GM23338 (cell line): ENCODE measurements around the gene EEF1G. TPM values are rescaled to one million over a fixed set of nuclear protein-coding genes. Genes with fewer than 3 reads are reported as not detected.

Source experiments
- ATAC-seq: fragments of 200-7000 bp; cut with Tn5 transposase; 3 replicates; pipeline ENCODE4 v1.9.1; 2020
- DNase-seq: peaks from one replicate; pipeline ENCODE4 v3.0.0-alpha.2; 2015; ENCODE audit warnings: low spot score
- H2AFZ ChIP-seq: fragments of 200-600 bp; sonication (generic); 2 replicates; pipeline ENCODE4 v1.8.0; 2016; ENCODE audit warnings: antibody characterized with exemption, mild to moderate bottlenecking, moderate library complexity
- H3F3A ChIP-seq: fragments of 200-600 bp; sonication (generic); replicated peaks from 2 replicates; pipeline ENCODE4 v1.8.0; 2017; ENCODE audit warnings: antibody characterized with exemption, mixed run types, low read depth
- H3K27ac ChIP-seq: fragments of 200-600 bp; sonication (generic); 2 replicates; pipeline ENCODE4 v1.6.1; 2016; ENCODE audit warnings: low read depth
- H3K27me3 ChIP-seq: fragments of 200-600 bp; sonication (generic); 2 replicates; pipeline ENCODE4 v1.8.0; 2016; ENCODE audit warnings: mild to moderate bottlenecking, mixed run types, moderate library complexity; ENCODE audit not compliant: insufficient read depth
- H3K36me3 ChIP-seq: fragments of 200-600 bp; sonication (generic); 2 replicates; pipeline ENCODE4 v1.8.0; 2016; ENCODE audit warnings: mild to moderate bottlenecking; ENCODE audit not compliant: insufficient read depth
- H3K4me1 ChIP-seq: fragments of 200-600 bp; sonication (generic); 2 replicates; pipeline ENCODE4 v1.8.0; 2016; ENCODE audit warnings: mild to moderate bottlenecking, moderate library complexity; ENCODE audit not compliant: insufficient read depth
- H3K4me2 ChIP-seq: fragments of 200-600 bp; sonication (generic); 2 replicates; pipeline ENCODE4 v1.7.1; 2017; ENCODE audit warnings: mixed run types
- H3K4me3 ChIP-seq: fragments of 200-600 bp; sonication (generic); 2 replicates; pipeline ENCODE4 v1.6.1; 2016; ENCODE audit warnings: mixed run types
- H3K79me2 ChIP-seq: fragments of 200-600 bp; sonication (generic); replicated peaks from 2 replicates; pipeline ENCODE4 v1.8.0; 2017; ENCODE audit warnings: mild to moderate bottlenecking; ENCODE audit not compliant: insufficient read depth
- H3K9me2 ChIP-seq: fragments of 200-600 bp; sonication (generic); 2 replicates; pipeline ENCODE4 v1.8.0; 2017; ENCODE audit not compliant: insufficient read depth
- H4K20me1 ChIP-seq: fragments of 200-600 bp; sonication (generic); replicated peaks from 2 replicates; pipeline ENCODE4 v1.8.0; 2017; ENCODE audit warnings: mild to moderate bottlenecking; ENCODE audit not compliant: insufficient read depth
- H3K27ac Mint-ChIP-seq: 2 replicates; pipeline ENCODE4 v1.8.0; 2020; ENCODE audit warnings: inconsistent platforms, mild to moderate bottlenecking, moderate library complexity, mixed read lengths
- H3K27me3 Mint-ChIP-seq: 3 replicates; pipeline ENCODE4 v1.8.0; 2022; ENCODE audit warnings: low read depth, mild to moderate bottlenecking, moderate library complexity, mixed read lengths, inconsistent platforms; ENCODE audit not compliant: insufficient read depth, poor library complexity
- H3K36me3 Mint-ChIP-seq: 3 replicates; pipeline ENCODE4 v1.8.0; 2021; ENCODE audit warnings: low read depth, mild to moderate bottlenecking, inconsistent platforms, moderate library complexity, mixed read lengths
- H3K4me1 Mint-ChIP-seq: 3 replicates; pipeline ENCODE4 v1.8.0; 2020; ENCODE audit warnings: mild to moderate bottlenecking, inconsistent platforms, mixed read lengths
- H3K4me3 Mint-ChIP-seq: 3 replicates; pipeline ENCODE4 v1.8.0; 2021; ENCODE audit warnings: moderate library complexity, mild to moderate bottlenecking, inconsistent platforms, mixed read lengths
- H3K9me3 Mint-ChIP-seq: 3 replicates; pipeline ENCODE4 v1.8.0; 2020; ENCODE audit warnings: moderate library complexity, mild to moderate bottlenecking, inconsistent platforms, mixed read lengths
- CREB1 ChIP-seq: fragments of 250-450 bp; sonication (Bioruptor Pico); IDR thresholded peaks from 2 replicates; pipeline ENCODE4 v1.5.0; 2020; ENCODE audit warnings: low read depth, mild to moderate bottlenecking, moderate library complexity
- ETS1 ChIP-seq: IDR thresholded peaks from 2 replicates; pipeline ENCODE4 v1.6.1; 2016; ENCODE audit warnings: antibody characterized with exemption
- EZH2 ChIP-seq: fragments of 200-600 bp; sonication (generic); IDR thresholded peaks from one replicate; pipeline ENCODE4 v1.8.0; 2017; ENCODE audit warnings: antibody characterized with exemption, mild to moderate bottlenecking, low read depth; ENCODE audit not compliant: unreplicated experiment
- EZH2phosphoT487 ChIP-seq: fragments of 200-600 bp; sonication (generic); IDR thresholded peaks from one replicate; pipeline ENCODE4 v1.8.1; 2018; ENCODE audit warnings: antibody characterized with exemption; ENCODE audit not compliant: unreplicated experiment
- JUNB ChIP-seq: IDR thresholded peaks from one replicate; pipeline ENCODE4 v1.6.1; 2016; ENCODE audit warnings: antibody characterized with exemption; ENCODE audit not compliant: unreplicated experiment
- NANOG ChIP-seq: IDR thresholded peaks from 2 replicates; pipeline ENCODE4 v1.6.1; 2016; ENCODE audit warnings: antibody characterized with exemption, borderline replicate concordance
- POLR2AphosphoS5 ChIP-seq: IDR thresholded peaks from 2 replicates; pipeline ENCODE4 v1.6.1; 2016; ENCODE audit warnings: antibody characterized with exemption, low read depth
- REST ChIP-seq: IDR thresholded peaks from one replicate; pipeline ENCODE4 v1.6.1; 2018; ENCODE audit warnings: antibody characterized with exemption; ENCODE audit not compliant: unreplicated experiment
- STAT1 ChIP-seq: IDR thresholded peaks from one replicate; pipeline ENCODE4 v1.6.1; 2016; ENCODE audit warnings: antibody characterized with exemption; ENCODE audit not compliant: unreplicated experiment
- ZNF114 ChIP-seq: fragments of 250-450 bp; sonication (Bioruptor Pico); IDR thresholded peaks from 2 replicates; pipeline ENCODE4 v1.5.0; 2020; ENCODE audit warnings: mild to moderate bottlenecking, moderate library complexity
- ZNF331 ChIP-seq: fragments of 250-450 bp; sonication (Bioruptor Pico); IDR thresholded peaks from 2 replicates; pipeline ENCODE4 v1.5.0; 2020; ENCODE audit warnings: low read depth, mild to moderate bottlenecking, moderate library complexity
- polyA plus RNA-seq: library from polyadenylated mRNA; unstranded; fragments of >200 nt; fragmentation: Nextera tagmentation; extraction: Ambion mirVana; gene quantifications from 2 replicates; pipeline ENCODE4 v1.2.1, GENCODE V29; 2016
- total RNA-seq: library from RNA; depleted of rRNA; stranded (reverse); fragments of >200 nt; shearing (Covaris generic); gene quantifications from 2 replicates; pipeline ENCODE4 v1.2.3, GENCODE V29; 2014
- TF ChIP-seq, protein P1 (sequence below), 2 experiments: fragments of 200-600 bp in 1 of 2; sonication (generic) in 1 of 2; conservative IDR thresholded peaks; 2 replicates each; pipeline versions ENCODE4 v1.5.1 to v1.6.1; 2016 to 2017; ENCODE audit warnings: antibody characterized with exemption in 2 of 2, low read depth in 2 of 2, mild to moderate bottlenecking in 2 of 2, moderate library complexity in 1 of 2
- TF ChIP-seq, protein P2 (sequence below): fragments of 250-450 bp; sonication (Bioruptor Pico); IDR thresholded peaks from 2 replicates; pipeline ENCODE4 v1.5.0; 2020; ENCODE audit warnings: mild to moderate bottlenecking, moderate library complexity

The EEF1G gene
- total and polyA plus RNA-seq, 2 experiments from 2014 or later: 696 to 1,316 TPM

GRCh38 chr11:62603776-62604299 lies 30.1 kb upstream of the EEF1G start (continued):
- TF ChIP-seq, protein P1, sequence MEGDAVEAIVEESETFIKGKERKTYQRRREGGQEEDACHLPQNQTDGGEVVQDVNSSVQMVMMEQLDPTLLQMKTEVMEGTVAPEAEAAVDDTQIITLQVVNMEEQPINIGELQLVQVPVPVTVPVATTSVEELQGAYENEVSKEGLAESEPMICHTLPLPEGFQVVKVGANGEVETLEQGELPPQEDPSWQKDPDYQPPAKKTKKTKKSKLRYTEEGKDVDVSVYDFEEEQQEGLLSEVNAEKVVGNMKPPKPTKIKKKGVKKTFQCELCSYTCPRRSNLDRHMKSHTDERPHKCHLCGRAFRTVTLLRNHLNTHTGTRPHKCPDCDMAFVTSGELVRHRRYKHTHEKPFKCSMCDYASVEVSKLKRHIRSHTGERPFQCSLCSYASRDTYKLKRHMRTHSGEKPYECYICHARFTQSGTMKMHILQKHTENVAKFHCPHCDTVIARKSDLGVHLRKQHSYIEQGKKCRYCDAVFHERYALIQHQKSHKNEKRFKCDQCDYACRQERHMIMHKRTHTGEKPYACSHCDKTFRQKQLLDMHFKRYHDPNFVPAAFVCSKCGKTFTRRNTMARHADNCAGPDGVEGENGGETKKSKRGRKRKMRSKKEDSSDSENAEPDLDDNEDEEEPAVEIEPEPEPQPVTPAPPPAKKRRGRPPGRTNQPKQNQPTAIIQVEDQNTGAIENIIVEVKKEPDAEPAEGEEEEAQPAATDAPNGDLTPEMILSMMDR (conservative IDR thresholded peaks at IDR 0.05; ENCODE audit: low read depth in 2 of 2): no peak
- TF ChIP-seq, protein P2, sequence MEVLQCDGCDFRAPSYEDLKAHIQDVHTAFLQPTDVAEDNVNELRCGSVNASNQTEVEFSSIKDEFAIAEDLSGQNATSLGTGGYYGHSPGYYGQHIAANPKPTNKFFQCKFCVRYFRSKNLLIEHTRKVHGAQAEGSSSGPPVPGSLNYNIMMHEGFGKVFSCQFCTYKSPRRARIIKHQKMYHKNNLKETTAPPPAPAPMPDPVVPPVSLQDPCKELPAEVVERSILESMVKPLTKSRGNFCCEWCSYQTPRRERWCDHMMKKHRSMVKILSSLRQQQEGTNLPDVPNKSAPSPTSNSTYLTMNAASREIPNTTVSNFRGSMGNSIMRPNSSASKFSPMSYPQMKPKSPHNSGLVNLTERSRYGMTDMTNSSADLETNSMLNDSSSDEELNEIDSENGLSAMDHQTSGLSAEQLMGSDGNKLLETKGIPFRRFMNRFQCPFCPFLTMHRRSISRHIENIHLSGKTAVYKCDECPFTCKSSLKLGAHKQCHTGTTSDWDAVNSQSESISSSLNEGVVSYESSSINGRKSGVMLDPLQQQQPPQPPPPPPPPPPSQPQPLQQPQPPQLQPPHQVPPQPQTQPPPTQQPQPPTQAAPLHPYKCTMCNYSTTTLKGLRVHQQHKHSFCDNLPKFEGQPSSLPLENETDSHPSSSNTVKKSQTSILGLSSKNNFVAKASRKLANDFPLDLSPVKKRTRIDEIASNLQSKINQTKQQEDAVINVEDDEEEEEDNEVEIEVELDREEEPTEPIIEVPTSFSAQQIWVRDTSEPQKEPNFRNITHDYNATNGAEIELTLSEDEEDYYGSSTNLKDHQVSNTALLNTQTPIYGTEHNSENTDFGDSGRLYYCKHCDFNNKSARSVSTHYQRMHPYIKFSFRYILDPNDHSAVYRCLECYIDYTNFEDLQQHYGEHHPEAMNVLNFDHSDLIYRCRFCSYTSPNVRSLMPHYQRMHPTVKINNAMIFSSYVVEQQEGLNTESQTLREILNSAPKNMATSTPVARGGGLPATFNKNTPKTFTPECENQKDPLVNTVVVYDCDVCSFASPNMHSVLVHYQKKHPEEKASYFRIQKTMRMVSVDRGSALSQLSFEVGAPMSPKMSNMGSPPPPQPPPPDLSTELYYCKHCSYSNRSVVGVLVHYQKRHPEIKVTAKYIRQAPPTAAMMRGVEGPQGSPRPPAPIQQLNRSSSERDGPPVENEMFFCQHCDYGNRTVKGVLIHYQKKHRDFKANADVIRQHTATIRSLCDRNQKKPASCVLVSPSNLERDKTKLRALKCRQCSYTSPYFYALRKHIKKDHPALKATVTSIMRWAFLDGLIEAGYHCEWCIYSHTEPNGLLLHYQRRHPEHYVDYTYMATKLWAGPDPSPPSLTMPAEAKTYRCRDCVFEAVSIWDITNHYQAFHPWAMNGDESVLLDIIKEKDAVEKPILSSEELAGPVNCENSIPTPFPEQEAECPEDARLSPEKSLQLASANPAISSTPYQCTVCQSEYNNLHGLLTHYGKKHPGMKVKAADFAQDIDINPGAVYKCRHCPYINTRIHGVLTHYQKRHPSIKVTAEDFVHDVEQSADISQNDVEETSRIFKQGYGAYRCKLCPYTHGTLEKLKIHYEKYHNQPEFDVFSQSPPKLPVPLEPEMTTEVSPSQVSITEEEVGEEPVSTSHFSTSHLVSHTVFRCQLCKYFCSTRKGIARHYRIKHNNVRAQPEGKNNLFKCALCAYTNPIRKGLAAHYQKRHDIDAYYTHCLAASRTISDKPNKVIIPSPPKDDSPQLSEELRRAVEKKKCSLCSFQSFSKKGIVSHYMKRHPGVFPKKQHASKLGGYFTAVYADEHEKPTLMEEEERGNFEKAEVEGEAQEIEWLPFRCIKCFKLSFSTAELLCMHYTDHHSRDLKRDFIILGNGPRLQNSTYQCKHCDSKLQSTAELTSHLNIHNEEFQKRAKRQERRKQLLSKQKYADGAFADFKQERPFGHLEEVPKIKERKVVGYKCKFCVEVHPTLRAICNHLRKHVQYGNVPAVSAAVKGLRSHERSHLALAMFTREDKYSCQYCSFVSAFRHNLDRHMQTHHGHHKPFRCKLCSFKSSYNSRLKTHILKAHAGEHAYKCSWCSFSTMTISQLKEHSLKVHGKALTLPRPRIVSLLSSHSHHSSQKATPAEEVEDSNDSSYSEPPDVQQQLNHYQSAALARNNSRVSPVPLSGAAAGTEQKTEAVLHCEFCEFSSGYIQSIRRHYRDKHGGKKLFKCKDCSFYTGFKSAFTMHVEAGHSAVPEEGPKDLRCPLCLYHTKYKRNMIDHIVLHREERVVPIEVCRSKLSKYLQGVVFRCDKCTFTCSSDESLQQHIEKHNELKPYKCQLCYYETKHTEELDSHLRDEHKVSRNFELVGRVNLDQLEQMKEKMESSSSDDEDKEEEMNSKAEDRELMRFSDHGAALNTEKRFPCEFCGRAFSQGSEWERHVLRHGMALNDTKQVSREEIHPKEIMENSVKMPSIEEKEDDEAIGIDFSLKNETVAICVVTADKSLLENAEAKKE (CRISPR knock-in tag): no peak
- TF ChIP-seq ZNF114 (CRISPR knock-in tag): no peak
- no peak for TF ChIP-seq STAT1
- TF ChIP-seq JUNB: no peak

DNA sequence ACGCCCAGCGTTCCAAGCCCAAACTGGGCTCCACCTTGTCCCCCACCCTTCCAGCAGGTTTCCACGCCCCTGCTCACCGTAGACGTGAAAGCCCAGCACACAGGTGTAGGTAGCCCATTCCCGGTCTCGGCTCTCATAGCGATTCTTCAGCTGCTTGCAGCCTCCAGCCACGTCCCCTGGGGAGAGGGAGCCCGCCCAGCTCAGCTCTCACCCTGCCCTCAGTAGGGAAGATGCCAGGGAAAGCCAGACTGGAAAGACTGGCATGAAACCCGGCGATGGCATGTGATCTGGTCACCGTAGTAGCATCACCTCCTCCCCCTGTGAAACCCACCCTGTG lies 29.3 kb upstream of the EEF1G start:
- Mint-ChIP-seq H3K4me3 (peak overlapping the region; percentile 91), H3K9me3 (no peaks in the 10 kb centered on the region; the same call in 2 of the 3 replicates), H3K36me3 (peaks cover 35% of the 10 kb centered on the region), H3K27me3 (peaks cover 32% of the 10 kb centered on the region), H3K4me1 (peaks cover 64% of the 10 kb centered on the region), H3K27ac (no peak overlapping the region)
- H3K4me1 ChIP-seq: peaks cover 20% of the 10 kb centered on the region; the same call in 1 of the 2 replicates
- no peaks in the 10 kb centered on the region for H3K9me2 ChIP-seq
- H3K27ac ChIP-seq: no peak overlapping the region
- H4K20me1 ChIP-seq: peaks cover 10% of the 10 kb centered on the region; the same call in 1 of the 2 replicates
- peaks cover 43% of the 10 kb centered on the region for H3K27me3 ChIP-seq
- H3F3A ChIP-seq: peaks cover 27% of the 10 kb centered on the region
- ATAC-seq (no peak; the same call in 2 of the 3 replicates), DNase-seq (peak; percentile 46)
- peaks cover 7% of the 10 kb centered on the region; the same call in 1 of the 2 replicates for H3K36me3 ChIP-seq
- peaks cover 23% of the 10 kb centered on the region for H3K79me2 ChIP-seq
- H3K4me2 ChIP-seq: peak overlapping the region; percentile 99
- H3K4me3 ChIP-seq: peak overlapping the region; percentile 96
- H2AFZ ChIP-seq: peak overlapping the region; percentile 98; the same call in 1 of the 2 replicates
- no peak for TF ChIP-seq EZH2phosphoT487
- no peak for TF ChIP-seq ZNF331 (CRISPR knock-in tag)
- TF ChIP-seq EZH2: no peak
- TF ChIP-seq ETS1: no peak
- TF ChIP-seq JUNB: no peak
- no peak for TF ChIP-seq POLR2AphosphoS5
- no peak for TF ChIP-seq CREB1 (CRISPR knock-in tag)
- TF ChIP-seq REST: no peak
- no peak for TF ChIP-seq ZNF114 (CRISPR knock-in tag)
- TF ChIP-seq NANOG: no peak
